Cardiac muscle cell (in vitro differentiated cells and primary cell): ENCODE measurements around the gene KCNK4. TPM values are rescaled to one million over a fixed set of nuclear protein-coding genes. Genes with fewer than 3 reads are reported as not detected.
A peak's percentile ranks its signal among the peaks of the same experiment; 100 is the strongest.

Experiments used
- DNase-seq, 2 donors: peaks; one replicate each; pipeline versions ENCODE4 v3.0.0 to v3.0.0-alpha.2; 2010 to 2017; ENCODE audit warnings: low read depth in 1 of 2, low spot score in 1 of 2
- H3K27ac ChIP-seq: fragments of 200-600 bp; sonication (generic); 2 replicates; pipeline ENCODE4 v1.5.1; 2016
- H3K27me3 ChIP-seq: fragments of 200-600 bp; sonication (generic); 2 replicates; pipeline ENCODE4 v1.6.0; 2016; ENCODE audit warnings: control low read depth
- H3K36me3 ChIP-seq: fragments of 200-600 bp; sonication (generic); 2 replicates; pipeline ENCODE4 v1.5.1; 2016; ENCODE audit warnings: control low read depth
- H3K4me1 ChIP-seq: fragments of 200-600 bp; sonication (generic); 2 replicates; pipeline ENCODE4 v1.8.1; 2017; ENCODE audit warnings: low read depth, mild to moderate bottlenecking, mixed run types
- H3K4me3 ChIP-seq: fragments of 200-600 bp; sonication (generic); 2 replicates; pipeline ENCODE4 v1.5.1; 2016; ENCODE audit warnings: mild to moderate bottlenecking
- H3K9me3 ChIP-seq: fragments of 200-600 bp; sonication (generic); 2 replicates; pipeline ENCODE4 v1.5.1; 2017; ENCODE audit warnings: low read depth, mild to moderate bottlenecking, control low read depth
- CTCF ChIP-seq: IDR thresholded peaks from 2 replicates; pipeline ENCODE4 v1.5.1; 2012; ENCODE audit warnings: low read depth, mild to moderate bottlenecking, low read length
- polyA plus RNA-seq: library from polyadenylated mRNA; unstranded; fragments of >200 nt; fragmentation: Nextera tagmentation; extraction: Ambion mirVana; gene quantifications from 2 replicates; pipeline ENCODE4 v1.2.1, GENCODE V29; 2016
- total RNA-seq: library from RNA; depleted of rRNA; stranded (reverse); fragments of >200 nt; gene quantifications from 2 replicates; pipeline ENCODE4 v1.2.3, GENCODE V29; 2016

The KCNK4 gene
- total and polyA plus RNA-seq, 2 experiments from 2014 or later: not detected

GRCh38 chr11:64268025-64268892, 22.8 kb upstream of the KCNK4 start:
- DNase-seq: peak in 1 of 2 donors; percentile 92
- Histone ChIP-seq H3K9me3 (no peaks in the 10 kb centered on the region), H3K4me3 (peak overlapping the region; percentile 54), H3K27me3 (no peaks in the 10 kb centered on the region), H3K36me3 (no peaks in the 10 kb centered on the region), H3K4me1 (peaks cover 8% of the 10 kb centered on the region), H3K27ac (peak overlapping the region; percentile 89)
- TF ChIP-seq CTCF: no peak

- no peak for TF ChIP-seq CTCF
- no peaks in the 10 kb centered on the region for H3K27me3 ChIP-seq
- H3K36me3 ChIP-seq: no peaks in the 10 kb centered on the region
- peak in 1 of 2 donors; percentile 73 for DNase-seq
- no peaks in the 10 kb centered on the region for H3K9me3 ChIP-seq
- peak overlapping the region; percentile 54 for H3K4me3 ChIP-seq
- H3K4me1 ChIP-seq: peaks cover 8% of the 10 kb centered on the region
- H3K27ac ChIP-seq: peak overlapping the region; percentile 89
These were observed 22.1 kb upstream of the KCNK4 start for GRCh38 chr11:64268893-64269539.

GRCh38 chr11:64269540-64270220, 21.4 kb upstream of the KCNK4 start:
- H3K27me3 ChIP-seq: no peaks in the 10 kb centered on the region
- peak overlapping the region; percentile 92 for H3K27ac ChIP-seq
- TF ChIP-seq CTCF: peak; percentile 5
- DNase-seq: peak; percentile 99 to 100
- H3K4me3 ChIP-seq: peak overlapping the region; percentile 56
- no peaks in the 10 kb centered on the region for H3K36me3 ChIP-seq
- peaks cover 8% of the 10 kb centered on the region for H3K4me1 ChIP-seq
- no peaks in the 10 kb centered on the region for H3K9me3 ChIP-seq

GRCh38 chr11:64275031-64275800, 15.9 kb upstream of the KCNK4 start:
- Histone ChIP-seq H3K27me3 (no peaks in the 10 kb centered on the region), H3K36me3 (no peaks in the 10 kb centered on the region), H3K4me1 (no peaks in the 10 kb centered on the region), H3K27ac (no peak overlapping the region), H3K4me3 (no peak overlapping the region), H3K9me3 (no peaks in the 10 kb centered on the region)
- DNase-seq: no peak
- no peak for TF ChIP-seq CTCF

GRCh38 chr11:64275841-64276240, 15.3 kb upstream of the KCNK4 start:
- Histone ChIP-seq H3K4me1 (no peaks in the 10 kb centered on the region), H3K27ac (no peak overlapping the region), H3K36me3 (no peaks in the 10 kb centered on the region), H3K27me3 (no peaks in the 10 kb centered on the region), H3K9me3 (no peaks in the 10 kb centered on the region), H3K4me3 (no peak overlapping the region)
- no peak for TF ChIP-seq CTCF
- no peak for DNase-seq
